ENCODE results near the gene FES.
A peak's percentile ranks its signal among the peaks of the same experiment; 100 is the strongest.
"Not testable (repeated sequence)": the region's sequence is repeated elsewhere in the genome, so short reads cannot be mapped to it uniquely, and the experiment has no call there.

Gene FES

GRCh38 chr15:90839187-90840071 is 44.9 kb upstream of the FES start:
- DNase-seq (ENCODE audit: low read depth), result peak; percentile 60
- H3K4me3 ChIP-seq (ENCODE audit: low read depth, low read length), result peak overlapping the region; percentile 31
- TF ChIP-seq CTCF (IDR thresholded peaks at IDR 0.05; ENCODE audit: insufficient read depth, low read depth, low read length, missing control alignments), result no peak

GRCh38 chr15:90840157-90840855 is 44.0 kb upstream of the FES start:
- TF ChIP-seq CTCF (IDR thresholded peaks at IDR 0.05; ENCODE audit: insufficient read depth, low read depth, low read length, missing control alignments), result no peak
- no peak for DNase-seq (ENCODE audit: low read depth)
- no peak overlapping the region for H3K4me3 ChIP-seq (ENCODE audit: low read depth, low read length)

- no peak overlapping the region for H3K4me3 ChIP-seq (ENCODE audit: low read depth, low read length)
- TF ChIP-seq CTCF (IDR thresholded peaks at IDR 0.05; ENCODE audit: insufficient read depth, low read depth, low read length, missing control alignments), result no peak
- no peak for DNase-seq (ENCODE audit: low read depth)
Observed at GRCh38 chr15:90840954-90841353, 43.4 kb upstream of the FES start.

GRCh38 chr15:90844696-90845095 is 39.6 kb upstream of the FES start:
- TF ChIP-seq CTCF (IDR thresholded peaks at IDR 0.05; ENCODE audit: insufficient read depth, low read depth, low read length, missing control alignments), result no peak
- no peak for DNase-seq (ENCODE audit: low read depth)
- no peak overlapping the region for H3K4me3 ChIP-seq (ENCODE audit: low read depth, low read length)

- no peak for TF ChIP-seq CTCF (IDR thresholded peaks at IDR 0.05; ENCODE audit: insufficient read depth, low read depth, low read length, missing control alignments)
- H3K4me3 ChIP-seq (ENCODE audit: low read depth, low read length), result no peak overlapping the region
- DNase-seq (ENCODE audit: low read depth), result peak; percentile 70
Observed at GRCh38 chr15:90845201-90845949, 38.9 kb upstream of the FES start.

GRCh38 chr15:90849424-90849823 is 34.9 kb upstream of the FES start:
- not testable (repeated sequence) for H3K4me3 ChIP-seq (ENCODE audit: low read depth, low read length)

GRCh38 chr15:90851114-90851513 is 33.2 kb upstream of the FES start:
- no peak overlapping the region for H3K4me3 ChIP-seq (ENCODE audit: low read depth, low read length)
- TF ChIP-seq CTCF (IDR thresholded peaks at IDR 0.05; ENCODE audit: insufficient read depth, low read depth, low read length, missing control alignments), result no peak
- peak; percentile 38 for DNase-seq (ENCODE audit: low read depth)

More at GRCh38 chr15:90849424-90849823, 34.9 kb upstream of the FES start:
- DNase-seq (ENCODE audit: low read depth), result not testable (repeated sequence)

All from GM12865 (cell line).